ENCODE measurements around the gene DSN1. TPM values are rescaled to one million over a fixed set of nuclear protein-coding genes. Genes with fewer than 3 reads are reported as not detected.

DSN1 gene
- total and polyA plus RNA-seq, 2 of the 8 experiments (the other 6 are each of a cell fraction or from before 2014, with no cell fraction given), result 12.0 to 26.2 TPM

DNA sequence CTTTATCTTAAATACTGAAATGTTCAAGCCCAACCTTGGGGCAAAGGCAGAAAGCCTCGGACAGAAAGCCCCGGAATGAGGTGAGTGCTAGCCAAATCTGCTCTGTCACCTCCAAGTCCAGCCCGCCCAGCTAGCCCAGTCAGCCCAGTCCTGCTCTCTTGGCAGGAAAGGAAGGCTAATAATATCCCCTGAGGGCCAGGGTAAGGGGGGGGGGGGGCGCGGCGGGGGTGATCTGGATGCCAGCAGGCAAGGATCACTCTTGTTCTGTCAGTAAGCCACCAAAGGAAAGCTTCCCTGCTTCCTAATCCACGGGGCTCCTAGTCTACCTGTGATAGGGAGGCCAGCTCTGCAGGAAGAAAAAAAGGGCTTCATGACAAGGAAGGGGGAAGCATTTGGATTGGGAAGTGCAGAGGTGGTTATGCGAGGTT, 28.8 kb downstream of the DSN1 start:
- CTCF ChIA-PET (ENCODE audit: partially characterized antibody), result interaction anchor here (0.7 to 4.0 kb wide), 14 partner anchors 10 to 207 kb away, joined by 3 to 31 read pairs (median 3); no protein-coding TSS in a partner anchor
- no peak overlapping the region for H2AK5ac ChIP-seq (ENCODE audit: low read depth, low read length)
- no peak overlapping the region for H2AFZ ChIP-seq (ENCODE audit: low read length)
- H3K79me1 ChIP-seq (ENCODE audit: low read depth, low read length), result no peaks in the 10 kb centered on the region
- H2BK5ac ChIP-seq (ENCODE audit: low read depth, low read length), result no peak overlapping the region
- H3K18ac ChIP-seq (ENCODE audit: extremely low read depth, low read length), result no peak overlapping the region
- peaks cover 0 to 7% (median 4%) of the 10 kb centered on the region in 4 experiments; a peak in 4 of 7 replicates for H3K4me1 ChIP-seq (replicated peaks in 1 of 4; ENCODE audit: control insufficient read depth in 3 of 4, insufficient read depth in 4 of 4, low read length in 3 of 4)
- H3K4me3 ChIP-seq (ENCODE audit: extremely low read depth in 1 of 4, insufficient read depth in 2 of 4, low read depth in 3 of 4, low read length in 4 of 4), result peak overlapping the region; percentile 60 to 92 (median 87); a peak in 5 of 8 replicates
- H3K23ac ChIP-seq (ENCODE audit: insufficient read length), result no peak overlapping the region
- POLR2A ChIA-PET (ENCODE audit: partially characterized antibody), result interaction anchor here (0.6 to 1.2 kb wide), 5 partner anchors 9 to 259 kb away, joined by 3 to 4 read pairs (median 3); no protein-coding TSS in a partner anchor
- H4K8ac ChIP-seq (ENCODE audit: extremely low read depth, insufficient read depth, low read length), result no peak overlapping the region
- no peak overlapping the region for H2BK15ac ChIP-seq (ENCODE audit: low read length)
- H4K20me1 ChIP-seq (replicated peaks in 1 of 2; ENCODE audit: control insufficient read depth in 1 of 2, insufficient read depth in 2 of 2, low read length in 2 of 2), result no peaks in the 10 kb centered on the region
- H2BK12ac ChIP-seq (ENCODE audit: low read depth, low read length), result no peak overlapping the region
- no peaks in the 10 kb centered on the region for H3K36me3 ChIP-seq (ENCODE audit: control insufficient read depth in 2 of 4, insufficient read depth in 4 of 4, low read length in 3 of 4)
- no peak overlapping the region for H3K27ac ChIP-seq (ENCODE audit: low read depth, low read length)
- peak overlapping the region; percentile 94 to 98 for H3K4me2 ChIP-seq (ENCODE audit: insufficient read depth in 1 of 2, low read depth in 2 of 2, low read length in 2 of 2)
- H3K9me3 ChIP-seq (ENCODE audit: insufficient read depth in 2 of 2, low read depth in 1 of 2, low read length in 1 of 2), result no peaks in the 10 kb centered on the region
- FAIRE-seq, result no peak
- no peaks in the 10 kb centered on the region for H3K27me3 ChIP-seq (replicated peaks in 1 of 4; ENCODE audit: control insufficient read depth in 3 of 4, extremely low read depth in 1 of 4, insufficient read depth in 3 of 4, low read length in 3 of 4)
- no peak overlapping the region for H2BK20ac ChIP-seq (ENCODE audit: low read length)
- 43% methylated on average over 5 of the region's 8 CpGs; no CpG with 5 or more reads in 1 of the 2 experiments for WGBS, 2 experiments (ENCODE audit: extremely low coverage in 1 of 2, insufficient coverage in 1 of 2, insufficient read length in 1 of 2, insufficient replicate concordance in 2 of 2, low coverage in 1 of 2, low lambda C conversion rate in 2 of 2, missing lambda C conversion rate in 1 of 2)
- H3K23me2 ChIP-seq (ENCODE audit: low read depth, low read length), result peaks cover 4% of the 10 kb centered on the region
- DNase-seq (ENCODE audit: low read depth in 1 of 2, low spot score in 2 of 2), result no peak
- H3K79me2 ChIP-seq (ENCODE audit: control insufficient read depth in 1 of 2, insufficient read depth in 2 of 2, low read length in 2 of 2), result peaks cover 0 to 3% of the 10 kb centered on the region in 2 experiments; a peak in 2 of 4 replicates
- no peak overlapping the region for H3K14ac ChIP-seq (ENCODE audit: insufficient read length)
- H2BK120ac ChIP-seq (replicated peaks; ENCODE audit: low read depth, low read length), result no peak overlapping the region
- no peak overlapping the region for H3K4ac ChIP-seq (replicated peaks; ENCODE audit: insufficient read length, low read depth, low read length)
- H3K9ac ChIP-seq (replicated peaks in 1 of 4; ENCODE audit: extremely low read depth in 1 of 4, low read depth in 3 of 4, low read length in 3 of 4), result no peak overlapping the region; a peak in 1 of 7 replicates
- no peak overlapping the region for H4K5ac ChIP-seq (ENCODE audit: insufficient read length, low read depth, low read length)
- no peak overlapping the region for H3K56ac ChIP-seq (replicated peaks; ENCODE audit: insufficient read length, low read depth, low read length)
- no peak overlapping the region for H4K91ac ChIP-seq (replicated peaks; ENCODE audit: insufficient read length, low read length)
- TF ChIP-seq SIX5 (IDR thresholded peaks at IDR 0.05; ENCODE audit: low read depth, low read length) (no peak), HDAC2 (IDR thresholded peaks at IDR 0.05; ENCODE audit: borderline replicate concordance in 1 of 2, low read depth in 2 of 2, low read length in 2 of 2) (no peak), NANOG (IDR thresholded peaks at IDR 0.05; ENCODE audit: insufficient read depth, low read depth, low read length, poor library complexity, severe bottlenecking) (no peak), RXRA (IDR thresholded peaks at IDR 0.05; ENCODE audit: insufficient read depth, low read depth, low read length) (no peak), POLR2AphosphoS5 (IDR thresholded peaks at IDR 0.05; ENCODE audit: low read depth, low read length) (no peak), GTF2F1 (IDR thresholded peaks at IDR 0.05; ENCODE audit: borderline replicate concordance, low read depth, low read length) (no peak), ZNF274 (IDR thresholded peaks at IDR 0.05; ENCODE audit: borderline replicate concordance, extremely low read depth, low read length) (no peak), JUND (IDR thresholded peaks at IDR 0.05; ENCODE audit: low read length) (no peak), KDM5A (IDR thresholded peaks at IDR 0.05; ENCODE audit: low read length) (no peak), KDM4A (IDR thresholded peaks at IDR 0.05; ENCODE audit: low read depth, low read length, severe bottlenecking) (no peak), POLR2A (IDR thresholded peaks at IDR 0.05; ENCODE audit: control extremely low read depth in 1 of 2, low read depth in 2 of 2, low read length in 2 of 2) (no peak), CBX8 (IDR thresholded peaks at IDR 0.05; ENCODE audit: borderline replicate concordance, low read depth, low read length) (no peak), RBBP5 (IDR thresholded peaks at IDR 0.05; ENCODE audit: borderline replicate concordance, low read depth, low read length) (no peak)

All from H1 (cell line).